OCI-LY7 (cell line): ENCODE results near the gene MT1H.
"Not testable (repeated sequence)": the region's sequence is repeated elsewhere in the genome, so short reads cannot be mapped to it uniquely, and the experiment has no call there.

ENCODE experiments used
- CTCF ChIP-seq: fragments of 200-600 bp; sonication (generic); conservative IDR thresholded peaks from 2 replicates; pipeline ENCODE4 v1.5.1; 2014; ENCODE audit warnings: mild to moderate bottlenecking, antibody characterized with exemption, low read length, moderate library complexity, mixed read lengths
- EZH2phosphoT487 ChIP-seq: fragments of 200-600 bp; sonication (generic); IDR thresholded peaks from 2 replicates; pipeline ENCODE4 v1.6.1; 2018; ENCODE audit warnings: low read depth, borderline replicate concordance, mild to moderate bottlenecking, mixed run types, antibody characterized with exemption, low read length, moderate library complexity, mixed read lengths

DNA sequence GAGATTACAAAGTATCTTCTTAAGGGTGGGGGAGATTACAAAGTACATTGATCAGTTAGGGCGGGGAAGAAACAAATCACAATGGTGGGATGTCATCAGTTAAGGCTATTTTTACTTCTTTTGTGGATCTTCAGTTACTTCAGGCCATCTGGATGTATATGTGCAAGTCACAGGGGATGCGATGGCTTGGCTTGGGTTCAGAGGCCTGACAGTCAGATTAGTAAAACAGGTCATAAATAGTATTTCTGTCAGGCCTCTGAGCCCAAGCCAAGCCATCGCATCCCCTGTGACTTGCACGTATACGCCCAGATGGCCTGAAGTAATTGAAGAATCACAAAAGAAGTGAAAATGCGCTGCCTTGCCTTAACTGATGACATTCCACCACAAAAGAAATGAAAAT, 5.0 kb downstream of the MT1H start:
- not testable (repeated sequence) for TF ChIP-seq CTCF, EZH2phosphoT487
